COLO829 (cell line): Measurements from ENCODE around the gene LASP1.
"Not testable (repeated sequence)": the region's sequence is repeated elsewhere in the genome, so short reads cannot be mapped to it uniquely, and the experiment has no call there.

Experiments used
- DNase-seq: peaks from one replicate; pipeline ENCODE4 v3.0.0; 2012; ENCODE audit warnings: low spot score

LASP1 gene

GRCh38 chr17:38930782-38931181 lies 60.9 kb downstream of the LASP1 start:
- not testable (repeated sequence) for DNase-seq

DNA sequence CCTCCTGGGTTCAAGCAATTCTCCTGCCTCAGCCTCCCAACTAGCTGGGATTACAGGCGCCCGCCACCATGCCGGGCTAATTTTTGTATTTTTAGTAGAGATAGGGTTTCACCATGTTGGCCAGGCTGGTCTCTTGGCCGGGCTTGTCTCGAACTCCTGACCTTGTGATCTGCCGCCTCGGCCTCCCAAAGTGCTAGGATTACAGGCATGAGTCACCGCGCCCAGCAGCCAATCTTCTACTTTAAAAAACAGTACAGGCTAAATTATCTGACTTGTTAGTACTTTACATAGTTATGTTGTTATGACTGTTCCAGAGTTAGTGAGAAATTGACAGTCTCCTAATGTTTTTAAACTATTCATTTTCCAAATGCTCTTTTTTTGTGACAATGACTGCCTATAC lies 64.1 kb downstream of the LASP1 start:
- not testable (repeated sequence) for DNase-seq

DNA sequence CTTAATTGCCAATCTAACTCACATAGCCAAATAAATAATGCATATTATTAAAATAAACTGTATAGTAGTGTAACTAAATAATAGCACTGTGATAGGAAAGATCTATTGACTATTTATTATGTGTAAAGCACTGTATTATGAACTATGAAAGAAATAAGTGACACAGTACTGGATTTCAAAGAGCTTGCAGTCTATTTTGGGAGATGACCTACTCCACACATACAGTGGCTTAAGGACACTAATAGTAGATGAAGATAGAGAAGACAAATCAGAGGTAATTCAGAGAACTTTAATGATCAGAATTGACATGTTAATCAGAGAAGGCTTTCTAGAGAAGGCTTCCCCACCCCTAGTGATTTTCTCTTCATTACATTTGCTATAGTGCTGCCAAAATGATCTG lies 70.1 kb downstream of the LASP1 start:
- DNase-seq, result no peak

DNA sequence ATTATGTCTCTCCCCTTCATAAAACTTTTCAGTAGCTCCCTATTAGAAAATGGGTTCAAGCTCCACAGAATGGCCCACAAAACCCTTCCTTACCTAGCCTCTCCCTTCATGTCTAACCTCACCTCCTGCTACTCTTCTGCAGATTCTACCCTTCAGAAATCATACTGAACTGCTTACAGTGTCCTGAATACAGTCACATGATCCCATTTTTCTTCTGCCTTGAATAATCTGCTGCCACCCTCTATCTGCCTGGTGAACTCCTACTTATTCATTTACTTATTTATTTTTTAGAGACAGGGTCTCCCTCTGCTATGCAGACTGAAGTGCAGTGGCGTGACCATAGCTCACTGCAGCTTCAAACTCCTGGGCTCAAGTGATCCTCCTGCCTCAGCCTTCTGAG lies 70.5 kb downstream of the LASP1 start:
- DNase-seq, result no peak

DNA sequence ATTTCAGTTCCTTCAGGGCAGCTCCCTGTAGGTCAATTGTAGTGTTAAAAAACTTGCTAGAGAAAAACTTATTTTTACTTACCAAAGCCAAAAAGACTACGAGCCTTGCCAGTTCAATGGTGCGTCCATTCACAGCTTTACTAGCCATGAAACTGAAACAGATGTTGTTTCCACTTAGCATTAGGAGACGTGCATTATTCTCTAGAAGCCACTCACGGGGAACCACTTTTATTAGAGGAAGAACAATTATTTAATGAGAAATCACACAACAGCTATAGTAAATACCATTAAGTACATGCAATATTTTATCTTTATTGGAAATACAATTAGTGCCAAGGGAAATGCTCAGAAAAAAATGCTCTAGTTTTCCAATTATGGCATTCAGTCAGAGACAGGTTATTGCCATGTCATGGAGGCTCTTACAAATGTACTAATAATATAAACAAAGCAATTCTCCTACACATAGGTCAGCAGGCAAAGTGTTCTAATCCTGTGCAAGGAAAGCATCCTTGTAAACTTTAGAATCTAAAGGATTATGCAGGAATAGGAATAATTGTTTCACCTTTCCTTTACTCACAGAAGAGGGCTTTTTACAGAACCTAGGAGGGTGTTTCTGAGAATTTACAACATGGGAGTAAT lies 73.0 kb downstream of the LASP1 start:
- no peak for DNase-seq

GRCh38 chr17:38943607-38944006 lies 73.7 kb downstream of the LASP1 start:
- DNase-seq, result no peak

GRCh38 chr17:38947189-38947588 lies 77.3 kb downstream of the LASP1 start:
- no peak for DNase-seq

DNA sequence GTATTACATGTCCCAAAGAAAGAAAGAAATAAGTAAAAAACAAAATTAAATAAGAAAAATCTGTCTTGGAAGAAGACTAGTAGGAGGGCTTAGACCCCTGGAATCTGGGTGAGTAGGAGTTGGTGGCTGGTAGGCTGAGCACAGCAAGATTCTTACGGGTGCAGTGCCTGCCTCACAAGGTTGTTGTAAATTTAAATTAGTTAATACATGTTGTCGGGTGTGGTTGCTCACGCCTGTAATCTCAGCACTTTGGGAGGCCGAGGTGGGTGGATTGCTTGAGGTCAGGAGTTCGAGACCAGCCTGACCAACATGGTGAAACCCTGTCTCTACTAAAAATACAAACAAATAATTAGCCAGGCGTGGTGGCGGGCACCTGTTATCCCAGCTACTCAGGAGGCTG lies 83.9 kb downstream of the LASP1 start:
- not testable (repeated sequence) for DNase-seq

GRCh38 chr17:38958326-38958725 lies 88.5 kb downstream of the LASP1 start:
- DNase-seq, result no peak

- DNase-seq, result no peak
Measured at GRCh38 chr17:38958756-38959155, 88.9 kb downstream of the LASP1 start.

- no peak for DNase-seq
Measured at GRCh38 chr17:38959508-38959907, 89.7 kb downstream of the LASP1 start.

GRCh38 chr17:38960402-38960801 lies 90.5 kb downstream of the LASP1 start:
- DNase-seq, result no peak

- DNase-seq, result no peak
Measured at GRCh38 chr17:38961413-38961812, 91.6 kb downstream of the LASP1 start.

DNA sequence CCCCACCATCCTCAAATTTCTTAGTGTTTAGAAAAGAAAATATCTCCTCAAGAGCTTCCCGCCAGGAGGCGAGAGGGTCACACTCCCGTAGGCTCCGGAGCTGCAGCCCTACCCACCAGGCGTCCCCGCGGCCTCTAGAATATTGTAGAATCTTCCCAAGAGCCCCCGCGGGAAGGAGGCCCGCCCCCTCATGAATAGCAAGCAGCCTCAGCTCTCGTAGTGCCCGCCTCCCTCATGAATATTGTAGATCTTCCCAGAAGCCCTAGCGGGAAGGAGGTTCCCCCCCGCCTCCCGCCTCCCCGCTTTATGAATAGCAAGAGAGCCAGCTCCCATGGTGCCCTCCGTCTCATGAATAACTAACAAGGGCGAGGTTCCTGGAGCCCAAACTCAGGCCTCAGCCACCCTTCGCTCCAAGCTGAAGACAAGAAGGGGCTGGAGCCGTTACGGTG lies 97.5 kb downstream of the LASP1 start, which contains the start of gene FBXO47:
FBXO47 (minus strand) TSS at position 114 of the 449 bp plus-strand sequence. CDS start 4,378 bp downstream, outside the sequence.
- DNase-seq, result peak; percentile 71

DNA sequence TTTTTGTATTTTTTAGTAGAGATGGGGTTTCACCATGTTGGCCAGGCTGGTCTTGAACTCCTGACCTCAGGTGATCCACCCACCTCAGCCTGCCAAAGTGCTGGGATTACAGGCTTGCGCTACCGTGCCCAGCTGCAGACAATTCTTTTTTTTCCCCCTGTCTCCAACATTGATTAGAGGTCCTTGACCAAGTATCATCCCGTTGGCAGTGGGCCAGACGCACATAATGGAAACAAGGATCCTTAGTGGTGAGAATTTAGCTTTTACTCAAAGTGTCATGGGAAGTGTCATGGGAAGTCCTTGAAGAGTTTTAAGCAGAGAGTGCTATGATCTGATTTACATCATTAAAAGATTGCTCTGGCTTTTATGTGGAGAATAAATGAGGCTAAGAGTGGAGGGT lies 99.4 kb downstream of the LASP1 start:
- no peak for DNase-seq

DNA sequence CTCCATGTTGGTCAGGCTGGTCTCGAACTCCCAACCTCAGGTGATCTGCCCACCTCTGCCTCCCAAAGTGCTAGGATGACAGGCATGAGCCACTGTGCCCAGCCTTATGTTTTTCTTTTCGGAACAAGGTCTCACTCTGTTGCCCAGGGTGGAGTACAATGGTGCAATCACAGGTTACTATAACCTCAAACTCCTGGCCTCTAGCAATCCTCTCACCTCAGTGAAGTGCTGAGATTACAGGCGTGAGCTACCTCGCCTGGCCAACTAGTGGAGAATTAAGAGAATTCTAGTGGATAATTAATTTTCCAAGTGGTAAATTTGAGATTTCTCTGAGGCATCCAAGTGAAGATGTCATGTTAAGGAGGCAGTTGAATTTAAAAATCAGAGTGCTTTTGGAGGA lies 100.3 kb downstream of the LASP1 start:
- DNase-seq, result no peak

- DNase-seq, result no peak
Measured at GRCh38 chr17:38970804-38971203, 100.9 kb downstream of the LASP1 start.
